ENCODE measurements around the gene JMY. TPM values are rescaled to one million over a fixed set of nuclear protein-coding genes. Genes with fewer than 3 reads are reported as not detected.

The JMY gene
- total RNA-seq, 1 experiment from 2014 or later = 11.7 TPM

- Histone ChIP-seq H3K9me3 (ENCODE audit: insufficient read depth, low read depth) (no peaks in the 10 kb centered on the region), H3K36me3 (ENCODE audit: low read depth) (no peaks in the 10 kb centered on the region), H4K20me1 (ENCODE audit: insufficient read depth) (no peaks in the 10 kb centered on the region), H3K27ac (no peak overlapping the region), H3K4me2 (no peak overlapping the region), H2AFZ (no peak overlapping the region), H3K27me3 (ENCODE audit: insufficient read depth, low read depth) (no peaks in the 10 kb centered on the region), H3K4me3 (no peak overlapping the region), H3K9me2 (ENCODE audit: insufficient read depth) (no peaks in the 10 kb centered on the region), H3K79me2 (ENCODE audit: low read depth) (no peaks in the 10 kb centered on the region), H3F3A (ENCODE audit: insufficient read depth, low read depth) (no peaks in the 10 kb centered on the region), H3K4me1 (replicated peaks; ENCODE audit: insufficient read depth) (peaks cover 10% of the 10 kb centered on the region; the same call in 1 of the 2 replicates)
- POLR2A ChIA-PET (ENCODE audit: unreplicated experiment) = interaction anchor here (0.7 kb wide), 1 partner anchor 1100 kb away, joined by 3 read pairs; no protein-coding TSS in a partner anchor
- intact Hi-C loops (cut with micrococcal nuclease; ENCODE audit: unreplicated experiment) = no loop called here
- DNase-seq = no peak
- CTCF ChIA-PET = interaction anchor here (0.8 kb wide), 1 partner anchor 216 kb away, joined by 4 read pairs; no protein-coding TSS in a partner anchor
- TF ChIP-seq EZH2 (IDR thresholded peaks at IDR 0.05; ENCODE audit: low read depth) (no peak), CTCF (conservative IDR thresholded peaks at IDR 0.05) (no peak)
- BruUV-seq (replicated peaks) = no TSS peak
Measured at GRCh38 chr5:79349047-79349446, 113.1 kb downstream of the JMY start.

- ChIA-PET POLR2A (ENCODE audit: unreplicated experiment) (no interaction called here), CTCF (interaction anchor here (0.8 kb wide), 1 partner anchor 217 kb away, joined by 4 read pairs; no protein-coding TSS in a partner anchor)
- Histone ChIP-seq H3K9me2 (ENCODE audit: insufficient read depth) (no peaks in the 10 kb centered on the region), H3K4me3 (no peak overlapping the region), H3K27ac (no peak overlapping the region), H3K27me3 (ENCODE audit: insufficient read depth, low read depth) (no peaks in the 10 kb centered on the region), H3F3A (ENCODE audit: insufficient read depth, low read depth) (no peaks in the 10 kb centered on the region), H3K4me1 (replicated peaks; ENCODE audit: insufficient read depth) (peaks cover 10% of the 10 kb centered on the region; the same call in 1 of the 2 replicates), H3K4me2 (no peak overlapping the region), H3K9me3 (ENCODE audit: insufficient read depth, low read depth) (no peaks in the 10 kb centered on the region), H2AFZ (no peak overlapping the region), H3K36me3 (ENCODE audit: low read depth) (no peaks in the 10 kb centered on the region), H4K20me1 (ENCODE audit: insufficient read depth) (no peaks in the 10 kb centered on the region), H3K79me2 (ENCODE audit: low read depth) (no peaks in the 10 kb centered on the region)
- intact Hi-C loops (cut with micrococcal nuclease; ENCODE audit: unreplicated experiment) = no loop called here
- no peak for TF ChIP-seq CTCF (conservative IDR thresholded peaks at IDR 0.05)
- TF ChIP-seq EZH2 (IDR thresholded peaks at IDR 0.05; ENCODE audit: low read depth) = no peak
- DNase-seq = no peak
- BruUV-seq (replicated peaks) = no TSS peak
Measured at GRCh38 chr5:79349881-79350280, 114.0 kb downstream of the JMY start.

- Histone ChIP-seq H3K27me3 (ENCODE audit: insufficient read depth, low read depth) (no peaks in the 10 kb centered on the region), H3F3A (ENCODE audit: insufficient read depth, low read depth) (no peaks in the 10 kb centered on the region), H3K79me2 (ENCODE audit: low read depth) (no peaks in the 10 kb centered on the region), H3K4me1 (replicated peaks; ENCODE audit: insufficient read depth) (no peaks in the 10 kb centered on the region), H3K9me2 (ENCODE audit: insufficient read depth) (no peaks in the 10 kb centered on the region), H3K27ac (no peak overlapping the region), H2AFZ (no peak overlapping the region), H3K4me2 (no peak overlapping the region), H4K20me1 (ENCODE audit: insufficient read depth) (no peaks in the 10 kb centered on the region), H3K9me3 (ENCODE audit: insufficient read depth, low read depth) (no peaks in the 10 kb centered on the region), H3K4me3 (no peak overlapping the region), H3K36me3 (ENCODE audit: low read depth) (no peaks in the 10 kb centered on the region)
- BruUV-seq (replicated peaks) = no TSS peak
- TF ChIP-seq CTCF (conservative IDR thresholded peaks at IDR 0.05) = no peak
- POLR2A ChIA-PET (ENCODE audit: unreplicated experiment) = no interaction called here
- intact Hi-C loops (cut with micrococcal nuclease; ENCODE audit: unreplicated experiment) = no loop called here
- no peak for DNase-seq
- CTCF ChIA-PET = no interaction called here
Measured at GRCh38 chr5:79357398-79357797, 121.5 kb downstream of the JMY start.

Other genes starting within 250 kb of the JMY start
- 8.1 and 8.4 TPM in 2 replicates for gene DMGDH, start 166.5 kb upstream of the JMY start, total RNA-seq (2021)
- gene BHMT2, start 166.4 kb upstream of the JMY start, total RNA-seq (2021) = not detected in 2 replicates
- gene BHMT, start 124.3 kb upstream of the JMY start, total RNA-seq (2021) = not detected in 2 replicates

All from PC-9 (cell line).